NCI-H460 (cell line): ENCODE results near the gene TBPL1. TPM values are rescaled to one million over a fixed set of nuclear protein-coding genes. Genes with fewer than 3 reads are reported as not detected.
"Not testable (repeated sequence)": the region's sequence is repeated elsewhere in the genome, so short reads cannot be mapped to it uniquely, and the experiment has no call there.

Experiments used
- DNase-seq: peaks from one replicate; pipeline ENCODE4 v3.0.0-alpha.2; 2016; ENCODE audit warnings: low read depth; ENCODE audit errors: extremely low read depth
- total RNA-seq: library from RNA; depleted of rRNA; stranded (reverse); fragments of >200 nt; shearing (Covaris generic); gene quantifications from 2 replicates; pipeline ENCODE4 v1.2.3, GENCODE V29; 2014

TBPL1 gene
- total RNA-seq, 1 experiment from 2014 or later = 68.4 TPM

DNA sequence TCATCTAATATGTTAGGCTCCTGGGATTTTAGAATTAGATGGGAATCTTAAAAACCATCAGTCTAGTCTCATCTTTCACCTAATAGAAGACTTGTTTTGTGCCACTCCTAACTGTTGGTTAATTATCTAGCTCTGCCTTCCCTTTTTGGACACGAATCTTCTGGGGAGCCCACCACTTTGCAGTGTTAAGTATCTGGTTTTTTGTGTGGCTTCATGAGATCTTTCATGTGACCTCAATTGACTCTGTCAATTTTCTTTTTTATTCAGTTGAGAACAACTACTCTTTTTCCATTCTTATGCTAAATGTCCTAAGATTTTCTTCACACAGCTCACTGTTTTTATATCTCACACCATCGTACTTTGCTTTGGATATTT lies 16.9 kb downstream of the TBPL1 start:
- DNase-seq = no peak

DNA sequence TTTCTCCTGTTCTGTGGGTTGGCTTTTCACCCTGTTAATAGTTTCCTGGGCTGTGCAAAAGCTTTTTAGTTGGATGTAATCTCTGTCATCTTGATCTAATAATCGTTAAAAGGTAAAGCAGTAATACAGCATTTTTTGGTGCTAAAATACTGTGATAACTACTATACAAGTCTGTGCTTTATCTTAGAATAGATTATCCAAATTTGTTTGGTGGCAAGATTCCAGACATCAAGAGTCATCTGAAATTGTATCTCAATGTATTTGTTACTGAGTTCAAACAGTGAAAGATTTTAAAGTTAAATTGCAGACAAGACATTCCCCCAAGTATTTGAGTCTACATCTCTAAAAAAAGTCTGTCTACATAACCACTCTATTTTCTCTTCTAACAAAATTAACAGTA lies 18.8 kb downstream of the TBPL1 start:
- no peak for DNase-seq

- no peak for DNase-seq
Observed at GRCh38 chr6:133972388-133972787, 19.4 kb downstream of the TBPL1 start.

DNA sequence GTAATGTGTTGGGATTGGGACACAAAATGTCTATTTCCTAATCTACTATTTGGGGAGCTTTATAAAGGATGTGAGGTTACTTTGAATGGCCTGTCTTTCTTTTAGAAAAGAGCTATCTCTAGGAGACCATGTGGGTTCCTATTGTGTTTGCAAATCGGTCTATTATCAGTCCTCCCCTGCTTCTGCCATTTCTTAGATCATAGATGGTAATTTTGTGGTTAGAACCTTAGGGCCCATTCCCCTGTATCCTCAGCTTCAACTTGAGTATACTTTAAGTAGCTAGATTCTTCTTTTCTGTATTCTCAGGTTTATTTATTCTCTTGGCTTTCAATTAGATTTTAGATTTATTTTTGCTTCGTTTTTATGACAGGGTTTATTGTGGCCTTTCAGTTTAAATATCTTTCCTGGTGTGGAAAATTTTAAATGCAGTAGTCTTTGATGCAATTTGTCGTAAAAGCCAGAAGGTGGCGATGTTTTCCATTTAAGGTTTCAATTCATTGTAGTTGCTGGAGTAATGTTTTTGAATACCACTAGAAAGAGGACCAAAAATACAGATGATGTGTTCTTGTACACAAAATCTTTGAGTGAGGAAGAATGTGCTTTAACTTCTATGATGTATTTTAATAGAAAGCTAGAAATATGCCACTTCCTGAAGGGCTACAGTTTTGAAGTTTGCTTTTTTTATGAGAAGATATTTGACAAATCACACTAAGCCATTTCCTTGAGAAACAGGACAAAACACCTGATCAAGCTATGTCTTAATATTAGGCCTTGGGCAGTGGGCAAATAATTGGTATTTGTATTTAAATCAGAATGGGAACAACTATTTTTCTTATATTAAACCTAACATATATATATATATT lies 20.3 kb downstream of the TBPL1 start:
- peak; percentile 33 for DNase-seq

DNA sequence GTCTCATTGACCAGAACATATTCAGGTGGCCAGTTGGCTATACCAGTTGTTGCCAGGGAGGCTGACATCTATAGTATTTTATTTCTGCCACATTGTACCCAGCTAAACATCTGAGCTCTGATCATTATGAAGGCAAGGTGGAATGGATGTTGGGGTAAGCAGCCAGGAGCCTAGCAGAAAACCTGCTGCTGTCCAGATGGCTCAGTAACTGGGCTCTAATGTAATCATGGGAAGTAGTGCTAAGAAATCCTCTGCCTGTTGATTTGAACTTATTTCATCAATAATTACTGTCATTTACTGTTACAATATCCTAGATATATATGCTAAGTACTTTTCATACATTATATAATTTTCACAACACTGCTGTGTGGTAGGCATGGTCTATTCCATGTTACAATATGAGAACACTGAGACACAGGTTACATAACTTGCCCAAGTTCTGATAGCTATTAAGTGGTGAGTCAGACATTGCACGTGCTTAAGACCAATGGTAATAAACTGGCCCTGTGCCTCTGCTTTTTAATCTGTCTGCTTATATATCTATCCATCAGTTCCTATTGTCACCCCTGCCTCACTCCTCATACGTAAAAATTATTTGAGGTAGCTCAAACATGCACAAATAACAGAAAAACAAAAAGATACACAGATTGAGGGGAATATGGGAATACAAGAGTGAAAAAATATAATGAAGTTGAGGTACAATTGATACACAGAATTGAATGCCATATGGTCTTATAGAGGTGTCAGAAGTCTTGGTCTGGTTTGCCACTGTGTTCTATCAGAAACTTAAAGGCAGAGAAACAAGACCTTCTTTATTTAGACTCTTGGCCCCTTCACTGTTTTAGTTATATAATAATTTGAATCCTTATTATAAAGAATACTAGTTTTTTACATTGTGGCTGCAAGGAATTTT lies 25.2 kb downstream of the TBPL1 start:
- no peak for DNase-seq

DNA sequence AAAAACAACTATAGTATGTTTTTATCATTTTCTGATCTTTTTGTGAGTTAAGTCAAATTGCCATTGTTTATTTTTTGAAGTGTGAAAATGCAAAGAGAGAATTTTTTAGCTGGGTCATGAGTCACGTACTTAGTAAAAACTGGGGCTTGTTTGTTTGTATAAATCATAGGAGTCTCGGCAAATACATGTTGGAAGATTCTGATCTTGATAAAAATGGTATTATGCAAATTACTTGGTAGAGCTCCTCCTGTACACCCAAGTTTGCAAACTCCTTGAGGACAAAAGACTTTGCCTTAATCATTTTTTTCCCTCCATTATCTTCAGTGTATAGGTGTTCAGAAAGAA lies 25.8 kb downstream of the TBPL1 start:
- no peak for DNase-seq

DNA sequence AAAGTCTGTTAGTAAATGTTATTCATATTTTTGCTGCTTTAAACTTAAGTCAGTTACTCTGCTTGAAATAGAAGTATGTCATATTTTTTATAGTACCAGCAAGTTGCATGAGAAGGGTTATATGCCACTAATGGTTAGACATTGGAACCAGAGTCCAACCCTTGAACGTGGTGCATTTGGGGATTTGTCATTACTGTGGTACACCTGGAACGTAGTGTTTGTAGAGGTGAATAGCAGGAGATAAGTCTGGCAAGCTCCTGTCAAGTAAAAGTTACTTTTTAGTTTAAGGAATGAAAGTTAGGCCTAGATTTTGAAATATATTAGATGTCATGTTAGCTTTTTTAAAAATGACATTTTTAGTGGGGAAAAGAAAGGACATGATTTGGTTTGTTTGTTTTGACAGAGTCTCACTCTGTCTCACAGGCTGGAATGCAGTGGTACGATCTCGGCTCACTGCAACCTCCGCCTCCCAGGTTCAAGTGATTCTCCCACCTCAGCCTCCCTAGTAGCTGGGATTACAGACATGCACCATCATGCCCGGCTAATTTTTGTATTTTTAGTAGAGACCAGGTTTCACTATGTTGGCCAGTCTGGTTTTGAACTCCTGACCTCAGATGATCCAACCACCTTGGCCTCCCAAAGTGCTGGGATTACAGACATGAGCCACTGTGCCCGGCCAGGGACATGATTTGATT lies 26.4 kb downstream of the TBPL1 start:
- not testable (repeated sequence) for DNase-seq

GRCh38 chr6:133980168-133980567 lies 27.1 kb downstream of the TBPL1 start:
- no peak for DNase-seq

DNA sequence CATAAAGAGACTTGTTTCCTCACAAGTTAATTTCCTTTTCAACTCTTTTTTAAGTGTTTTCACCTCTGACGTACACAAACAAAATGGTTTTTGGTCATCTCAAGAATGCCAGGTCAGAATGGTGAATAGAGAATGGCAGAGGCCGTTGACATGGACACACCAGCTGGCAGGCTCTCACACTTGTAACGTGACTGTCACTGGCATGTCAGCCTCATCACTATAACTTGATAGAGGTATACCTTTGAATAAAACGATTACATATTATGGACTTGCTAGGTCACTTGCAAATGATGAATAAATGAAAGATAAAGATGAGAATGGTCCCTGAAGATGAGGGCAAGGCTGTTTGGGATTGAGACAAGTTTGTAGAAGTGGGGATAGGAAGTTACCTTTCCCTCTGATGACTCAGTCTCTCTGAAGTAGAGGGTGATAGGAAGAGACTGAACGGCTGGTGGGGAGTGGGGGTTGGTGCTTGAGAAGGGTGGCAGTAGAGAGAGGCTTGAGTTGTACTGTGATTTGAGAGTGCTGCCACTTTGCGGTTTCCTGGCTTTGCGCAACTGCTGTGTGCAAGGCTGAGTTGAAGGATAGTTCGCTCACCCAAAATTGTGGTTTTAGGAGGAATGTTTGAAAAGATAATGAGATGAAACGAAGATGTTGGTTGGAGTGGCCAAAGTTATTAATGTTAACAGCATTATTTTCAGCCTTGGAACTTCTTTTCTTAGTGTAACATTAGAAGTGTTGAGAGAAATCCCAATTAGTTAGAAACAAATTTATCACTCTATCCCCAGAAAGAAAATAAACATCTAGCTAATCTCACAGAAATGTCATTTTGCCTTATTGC lies 30.3 kb downstream of the TBPL1 start:
- no peak for DNase-seq

DNA sequence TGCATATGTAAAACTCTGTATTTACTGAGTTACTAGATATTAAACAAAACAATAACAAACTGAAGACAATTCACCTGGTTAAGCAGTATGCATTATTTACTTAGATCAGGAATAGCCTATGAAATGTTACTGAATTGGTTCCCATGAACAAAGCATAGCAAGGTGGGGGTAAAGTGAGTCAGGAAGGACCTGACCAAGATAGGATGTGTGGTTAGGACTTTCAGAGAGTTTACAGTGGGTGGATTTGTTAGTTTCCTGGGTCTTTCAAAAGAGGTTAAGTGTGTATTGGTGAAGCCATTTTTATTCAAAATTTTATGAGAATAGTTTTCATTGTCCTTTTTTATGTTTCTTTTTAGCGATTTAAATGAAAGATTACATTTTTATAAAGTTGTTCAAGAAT lies 32.9 kb downstream of the TBPL1 start:
- DNase-seq = no peak

DNA sequence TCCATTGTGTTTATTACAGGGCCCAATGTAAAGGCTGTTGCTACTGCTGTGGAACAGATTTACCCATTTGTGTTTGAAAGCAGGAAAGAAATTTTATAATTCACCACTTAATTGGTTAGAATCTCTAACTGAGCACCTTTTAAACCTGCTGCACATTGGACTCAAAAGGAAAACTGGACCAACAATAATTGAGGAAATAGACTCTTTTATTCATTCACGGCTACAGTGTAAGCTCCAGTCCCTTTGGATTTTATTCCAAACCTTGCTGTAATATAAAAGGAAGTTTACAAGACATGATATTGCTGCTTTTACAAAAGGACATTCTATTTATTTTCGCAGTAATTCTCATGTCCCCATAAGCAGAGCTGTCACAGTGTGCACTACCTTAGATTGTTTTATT lies 33.9 kb downstream of the TBPL1 start:
- DNase-seq = no peak

DNA sequence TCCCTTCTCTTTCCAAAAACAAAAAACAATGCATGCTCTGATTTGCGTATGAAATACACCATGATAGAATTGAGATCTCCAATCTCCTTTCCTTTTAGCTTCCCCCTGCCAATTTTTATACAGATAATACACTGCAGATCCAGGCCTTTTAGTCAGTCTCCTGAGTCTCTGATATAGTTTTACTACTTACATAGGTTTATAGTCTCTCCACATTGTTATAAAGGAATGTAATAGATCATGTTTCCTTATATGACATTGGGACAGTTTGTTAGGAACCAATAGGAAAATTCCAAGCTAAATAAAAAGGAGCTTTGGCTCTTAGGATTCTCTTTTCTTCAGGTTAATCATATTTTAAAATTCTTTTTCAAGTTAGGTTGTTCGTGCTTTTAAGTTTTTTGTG lies 36.5 kb downstream of the TBPL1 start:
- DNase-seq = no peak

- DNase-seq = no peak
Observed at GRCh38 chr6:133990321-133990720, 37.3 kb downstream of the TBPL1 start.

DNA sequence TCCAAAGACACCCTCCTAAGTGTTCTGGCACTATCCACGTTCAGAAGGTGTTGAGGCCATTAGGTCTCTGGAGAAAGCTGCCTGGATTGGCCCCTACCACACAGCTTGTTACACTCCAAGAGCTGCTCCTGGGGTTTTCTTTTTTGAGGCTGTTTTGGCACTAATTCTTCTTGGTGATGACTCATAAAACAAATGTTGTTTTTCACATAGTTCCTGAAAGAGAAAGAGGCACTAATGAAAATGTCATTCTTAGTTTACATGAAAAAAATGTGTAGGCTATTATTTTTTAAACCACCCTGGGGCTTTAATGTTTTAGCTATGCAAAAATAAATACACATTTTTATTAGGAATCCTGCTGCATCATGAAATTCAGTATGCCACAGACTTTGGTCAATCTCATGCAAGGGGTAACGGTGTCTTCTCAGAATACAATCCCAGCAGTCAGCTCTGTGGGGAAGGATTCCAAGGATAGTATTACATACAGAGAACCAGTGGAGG lies 38.1 kb downstream of the TBPL1 start:
- no peak for DNase-seq

DNA sequence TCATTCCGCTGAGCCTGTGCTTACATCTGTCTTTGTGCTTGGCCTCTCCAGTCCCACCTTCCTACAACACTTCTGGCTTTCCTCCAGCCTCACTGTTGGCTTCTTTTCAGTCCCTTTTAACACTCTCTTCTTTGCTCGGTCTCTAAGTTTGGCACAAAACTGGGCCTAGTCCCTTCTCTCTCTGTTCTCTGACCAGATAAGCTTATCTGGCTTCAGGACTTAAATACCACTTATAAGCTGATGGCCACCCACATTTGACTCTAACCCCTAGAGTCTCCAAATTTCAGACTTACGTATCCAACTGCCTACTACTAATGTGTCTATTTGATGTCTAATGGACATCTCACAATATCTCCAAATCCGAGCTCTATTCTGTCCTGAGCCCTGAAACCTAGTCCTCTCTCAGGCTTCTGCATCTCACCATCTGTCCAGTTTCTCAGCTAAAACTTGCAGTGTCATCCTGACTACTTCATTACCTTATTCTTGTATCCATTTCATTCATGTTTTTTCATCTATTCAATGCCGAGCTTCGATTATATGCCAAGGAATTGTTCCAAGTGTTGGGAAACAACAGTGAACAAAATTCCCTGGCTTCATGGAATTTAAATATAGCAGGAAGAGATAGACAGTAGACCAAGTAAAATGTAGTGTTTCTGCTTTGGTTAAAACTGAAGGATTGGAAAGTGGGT lies 40.1 kb downstream of the TBPL1 start:
- no peak for DNase-seq

GRCh38 chr6:133995296-133995695 lies 42.3 kb downstream of the TBPL1 start:
- no peak for DNase-seq

DNA sequence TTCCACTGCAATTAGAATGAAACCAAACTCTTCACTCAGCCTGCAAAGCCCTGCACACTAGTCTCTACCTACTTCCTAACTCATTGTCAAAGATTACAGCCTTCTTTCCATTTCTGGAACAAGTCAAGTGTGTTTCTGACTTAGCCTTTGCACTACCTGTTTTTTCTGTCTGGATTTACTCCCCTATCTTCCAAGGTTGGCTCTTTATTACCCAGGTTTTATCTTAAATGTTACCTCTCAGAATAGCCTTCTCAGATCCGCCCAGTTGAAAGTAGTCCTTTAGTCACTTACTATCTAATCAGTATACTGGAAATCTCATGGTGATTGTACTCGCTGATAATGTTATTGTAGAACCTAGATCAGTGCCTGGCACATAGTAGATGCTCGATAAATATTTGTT lies 42.7 kb downstream of the TBPL1 start:
- no peak for DNase-seq

- DNase-seq = no peak
Observed at GRCh38 chr6:133997267-133997666, 44.2 kb downstream of the TBPL1 start.

GRCh38 chr6:133999305-133999704 lies 46.3 kb downstream of the TBPL1 start:
- no peak for DNase-seq

GRCh38 chr6:134000443-134000842 lies 47.4 kb downstream of the TBPL1 start:
- DNase-seq = no peak
